ENCODE measurements around the gene ZNF229.

DNA sequence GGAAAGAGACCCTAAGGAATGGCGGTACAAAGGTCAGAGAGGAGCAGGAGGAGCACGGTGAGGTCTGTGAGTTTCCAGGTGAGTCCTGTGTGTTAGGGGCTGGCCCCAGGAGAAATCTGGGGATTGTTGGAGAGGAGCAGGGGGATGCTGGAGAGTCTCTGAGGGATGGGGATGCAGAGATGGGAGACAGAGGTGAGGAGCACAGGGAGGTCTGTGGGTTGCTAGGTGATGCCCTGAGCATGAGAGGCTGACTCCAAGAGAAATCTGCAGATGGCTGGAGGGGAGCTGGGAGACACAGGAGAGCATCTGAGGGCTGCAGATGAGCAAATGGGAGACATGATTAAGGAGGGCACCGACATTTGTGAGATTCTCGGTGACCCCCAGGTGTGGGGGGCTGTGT is 4.1 kb upstream of the ZNF229 start:
- TF ChIP-seq POLR2AphosphoS5 (IDR thresholded peaks at IDR 0.05), result no peak
- TF ChIP-seq, protein P1, sequence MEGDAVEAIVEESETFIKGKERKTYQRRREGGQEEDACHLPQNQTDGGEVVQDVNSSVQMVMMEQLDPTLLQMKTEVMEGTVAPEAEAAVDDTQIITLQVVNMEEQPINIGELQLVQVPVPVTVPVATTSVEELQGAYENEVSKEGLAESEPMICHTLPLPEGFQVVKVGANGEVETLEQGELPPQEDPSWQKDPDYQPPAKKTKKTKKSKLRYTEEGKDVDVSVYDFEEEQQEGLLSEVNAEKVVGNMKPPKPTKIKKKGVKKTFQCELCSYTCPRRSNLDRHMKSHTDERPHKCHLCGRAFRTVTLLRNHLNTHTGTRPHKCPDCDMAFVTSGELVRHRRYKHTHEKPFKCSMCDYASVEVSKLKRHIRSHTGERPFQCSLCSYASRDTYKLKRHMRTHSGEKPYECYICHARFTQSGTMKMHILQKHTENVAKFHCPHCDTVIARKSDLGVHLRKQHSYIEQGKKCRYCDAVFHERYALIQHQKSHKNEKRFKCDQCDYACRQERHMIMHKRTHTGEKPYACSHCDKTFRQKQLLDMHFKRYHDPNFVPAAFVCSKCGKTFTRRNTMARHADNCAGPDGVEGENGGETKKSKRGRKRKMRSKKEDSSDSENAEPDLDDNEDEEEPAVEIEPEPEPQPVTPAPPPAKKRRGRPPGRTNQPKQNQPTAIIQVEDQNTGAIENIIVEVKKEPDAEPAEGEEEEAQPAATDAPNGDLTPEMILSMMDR (IDR thresholded peaks at IDR 0.05), result no peak
